GM23338 (cell line): ENCODE results near the gene FBXW11.

Experiments
- CREB1 ChIP-seq: fragments of 250-450 bp; sonication (Bioruptor Pico); IDR thresholded peaks from 2 replicates; pipeline ENCODE4 v1.5.0; 2020; ENCODE audit warnings: low read depth, mild to moderate bottlenecking, moderate library complexity
- CTCF ChIP-seq, 2 experiments: fragments of 200-600 bp in 1 of 2; sonication (generic) in 1 of 2; conservative IDR thresholded peaks; 2 replicates each; pipeline versions ENCODE4 v1.5.1 to v1.6.1; 2016 to 2017; ENCODE audit warnings: antibody characterized with exemption in 2 of 2, low read depth in 2 of 2, mild to moderate bottlenecking in 2 of 2, moderate library complexity in 1 of 2
- EZH2 ChIP-seq: fragments of 200-600 bp; sonication (generic); IDR thresholded peaks from one replicate; pipeline ENCODE4 v1.8.0; 2017; ENCODE audit warnings: antibody characterized with exemption, mild to moderate bottlenecking, low read depth; ENCODE audit not compliant: unreplicated experiment
- EZH2phosphoT487 ChIP-seq: fragments of 200-600 bp; sonication (generic); IDR thresholded peaks from one replicate; pipeline ENCODE4 v1.8.1; 2018; ENCODE audit warnings: antibody characterized with exemption; ENCODE audit not compliant: unreplicated experiment
- POLR2AphosphoS5 ChIP-seq: IDR thresholded peaks from 2 replicates; pipeline ENCODE4 v1.6.1; 2016; ENCODE audit warnings: antibody characterized with exemption, low read depth
- REST ChIP-seq: IDR thresholded peaks from one replicate; pipeline ENCODE4 v1.6.1; 2018; ENCODE audit warnings: antibody characterized with exemption; ENCODE audit not compliant: unreplicated experiment
- ZNF331 ChIP-seq: fragments of 250-450 bp; sonication (Bioruptor Pico); IDR thresholded peaks from 2 replicates; pipeline ENCODE4 v1.5.0; 2020; ENCODE audit warnings: low read depth, mild to moderate bottlenecking, moderate library complexity
- ZNF462 ChIP-seq: fragments of 250-450 bp; sonication (Bioruptor Pico); IDR thresholded peaks from 2 replicates; pipeline ENCODE4 v1.5.0; 2020; ENCODE audit warnings: mild to moderate bottlenecking, moderate library complexity

- TF ChIP-seq CTCF (conservative IDR thresholded peaks at IDR 0.05; ENCODE audit: low read depth in 2 of 2) (no peak), POLR2AphosphoS5 (no peak), REST (no peak), EZH2 (no peak), EZH2phosphoT487 (no peak), CREB1 (CRISPR knock-in tag) (no peak), ZNF331 (no peak), ZNF462 (CRISPR knock-in tag) (no peak)
These were observed 1.6 kb upstream of the FBXW11 start for GRCh38 chr5:172008111-172008455.
